GM12878 (cell line): ENCODE measurements around the gene LCLAT1. TPM values are rescaled to one million over a fixed set of nuclear protein-coding genes. Genes with fewer than 3 reads are reported as not detected.

Experiments
- ATAC-seq: fragments of 200-7000 bp; cut with Tn5 transposase; 3 replicates; pipeline ENCODE4 v1.9.1; 2020; ENCODE audit warnings: mild to moderate bottlenecking, moderate library complexity
- BruUV-seq: library from RNA; stranded (reverse); fragments of 400-500 nt; replicated peaks from 2 replicates; lab custom pipeline; 2021; lab: Mats Ljungman, UMichigan
- CTCF ChIA-PET: fragments of 300-600 bp; sonication (Branson Sonifier 250); formaldehyde crosslinking; extraction: SDS; loops from one replicate; lab custom pipeline; 2021; ENCODE audit warnings: inconsistent platforms; lab: Yijun Ruan, JAX
- POLR2A ChIA-PET: fragments of 350-600 bp; formaldehyde crosslinking; extraction: SDS; loops from one replicate; lab custom pipeline; 2021; ENCODE audit warnings: inconsistent platforms; lab: Charles Lee
- RAD21 ChIA-PET: fragments of 300-600 bp; sonication (Branson Sonifier 250); formaldehyde crosslinking; loops from one replicate; lab custom pipeline; 2023; ENCODE audit warnings: antibody characterized with exemption; ENCODE audit not compliant: unreplicated experiment; lab: Charles Lee
- SMC1A ChIA-PET: fragments of 300-600 bp; sonication (Branson Sonifier 250); formaldehyde crosslinking; loops from one replicate; lab custom pipeline; 2023; ENCODE audit not compliant: unreplicated experiment, uncharacterized antibody; lab: Charles Lee
- DNase-seq: peaks from one replicate; pipeline ENCODE4 v3.0.0-alpha.2; 2011; ENCODE audit warnings: low read depth, low spot score
- FAIRE-seq: peaks from 3 replicates; lab custom pipeline; 2011; peaks lifted over from hg19 to GRCh38; lab: Jason Lieb, UNC
- H2AFZ ChIP-seq: 2 replicates; pipeline ENCODE4 v1.6.0; 2011; ENCODE audit warnings: low read depth, low read length, control low read depth; ENCODE audit not compliant: control insufficient read depth
- H3K27ac ChIP-seq: 2 replicates; pipeline ENCODE4 v1.5.1; 2011; ENCODE audit warnings: control low read depth; ENCODE audit not compliant: control insufficient read depth, insufficient read depth
- H3K27me3 ChIP-seq, 2 experiments: replicated peaks in 1 of 2; 2 replicates each; pipeline versions ENCODE4 v1.6.0 to v1.6.1; 2011; ENCODE audit warnings: low read length in 1 of 2; ENCODE audit not compliant: control insufficient read depth in 2 of 2, insufficient read depth in 2 of 2
- H3K36me3 ChIP-seq, 2 experiments: 2 replicates each; pipeline ENCODE4 v1.5.1; 2011; ENCODE audit warnings: low read length in 1 of 2; ENCODE audit not compliant: control insufficient read depth in 2 of 2, insufficient read depth in 2 of 2
- H3K4me1 ChIP-seq: 2 replicates; pipeline ENCODE4 v1.6.1; 2011; ENCODE audit warnings: mild to moderate bottlenecking, low read length, moderate library complexity, mixed read lengths; ENCODE audit not compliant: control insufficient read depth, insufficient read depth
- H3K4me2 ChIP-seq: 2 replicates; pipeline ENCODE4 v1.6.0; 2011; ENCODE audit warnings: control low read depth; ENCODE audit not compliant: control insufficient read depth, insufficient read depth
- H3K4me3 ChIP-seq: fragments of 200-600 bp; sonication (generic); 2 replicates; pipeline ENCODE4 v1.5.1; 2016
- H3K79me2 ChIP-seq: 2 replicates; pipeline ENCODE4 v1.6.0; 2011; ENCODE audit warnings: low read length; ENCODE audit not compliant: control insufficient read depth, insufficient read depth
- H3K9ac ChIP-seq: 2 replicates; pipeline ENCODE4 v1.8.0; 2011; ENCODE audit warnings: low read length, control low read depth, mixed read lengths; ENCODE audit not compliant: control insufficient read depth, insufficient read depth
- H3K9me3 ChIP-seq: replicated peaks from 3 replicates; pipeline ENCODE4 v1.5.1; 2011; ENCODE audit warnings: mild to moderate bottlenecking, low read length; ENCODE audit not compliant: control insufficient read depth, insufficient read depth
- H4K20me1 ChIP-seq: 2 replicates; pipeline ENCODE4 v1.6.0; 2011; ENCODE audit not compliant: control insufficient read depth, insufficient read depth
- YBX1 ChIP-seq: fragments of 450-650 bp; IDR thresholded peaks from 2 replicates; pipeline ENCODE4 v1.6.1; 2016; ENCODE audit warnings: antibody characterized with exemption
- ZBED1 ChIP-seq: IDR thresholded peaks from 2 replicates; pipeline ENCODE4 v1.6.1; 2016; ENCODE audit warnings: borderline replicate concordance
- WGBS: methylation state at CpG from one replicate; pipeline ENCODE4 v1.1.6; 2016; ENCODE audit warnings: low lambda C conversion rate; ENCODE audit not compliant: insufficient replicate concordance, insufficient coverage; ENCODE audit errors: missing lambda C conversion rate; 5-methylcytosine and 5-hydroxymethylcytosine counted together
- in situ Hi-C: fragments of 300-500 bp; cut with MboI; formaldehyde crosslinking; loops from 9 replicates; pipeline ENCODE4 v1.14.3; 2018; ENCODE audit warnings: mixed read lengths
- intact Hi-C: fragments of 100-400 bp; cut with micrococcal nuclease; formaldehyde crosslinking; loops from one replicate; pipeline ENCODE4 v1.14.2; 2022; ENCODE audit not compliant: unreplicated experiment
- polyA plus RNA-seq, 11 experiments: library from polyadenylated mRNA; depleted of rRNA in 4 of 11; unstranded in 6 of 11; stranded (reverse) in 5 of 11; fragments of >200 nt; fragmentation: Nextera tagmentation in 4 of 11; fragmentation: Illumina TruSeq in 1 of 11; extraction: Ambion mirVana in 4 of 11; extraction: Trizol in 1 of 11; gene quantifications; 1 replicate in 1 of 11; 2 replicates in 10 of 11; pipeline versions ENCODE4 v1.2.1 to v1.2.3, GENCODE V29; 2011 to 2016; ENCODE audit warnings: inconsistent platforms in 2 of 11, missing spikeins in 2 of 11, low read depth in 1 of 11
- total RNA-seq, 4 experiments: library from RNA; depleted of rRNA in 3 of 4; stranded (reverse); fragments of >200 nt in 3 of 4; fragmentation: Illumina TruSeq in 1 of 4; extraction: Trizol in 1 of 4; gene quantifications; 2 replicates each; pipeline versions ENCODE4 v1.2.1 to v1.2.3, GENCODE V29; 2013 to 2021
- TF ChIP-seq, protein P1 (sequence below): fragments of 450-650 bp; IDR thresholded peaks from 2 replicates; pipeline ENCODE4 v1.6.1; 2017; ENCODE audit warnings: mild to moderate bottlenecking, moderate library complexity
- TF ChIP-seq, protein P2 (sequence below): fragments of 450-650 bp; IDR thresholded peaks from 2 replicates; pipeline ENCODE4 v1.6.1; 2016; ENCODE audit warnings: mild to moderate bottlenecking
- TF ChIP-seq, protein P3 (sequence below): fragments of 450-650 bp; IDR thresholded peaks from 2 replicates; pipeline ENCODE4 v1.6.1; 2016; ENCODE audit warnings: mild to moderate bottlenecking

Gene LCLAT1
- total and polyA plus RNA-seq, 10 of the 15 experiments (the other 5 are each of a cell fraction or from before 2014, with no cell fraction given): 8.1 to 33.0 (median 15.9) TPM

DNA sequence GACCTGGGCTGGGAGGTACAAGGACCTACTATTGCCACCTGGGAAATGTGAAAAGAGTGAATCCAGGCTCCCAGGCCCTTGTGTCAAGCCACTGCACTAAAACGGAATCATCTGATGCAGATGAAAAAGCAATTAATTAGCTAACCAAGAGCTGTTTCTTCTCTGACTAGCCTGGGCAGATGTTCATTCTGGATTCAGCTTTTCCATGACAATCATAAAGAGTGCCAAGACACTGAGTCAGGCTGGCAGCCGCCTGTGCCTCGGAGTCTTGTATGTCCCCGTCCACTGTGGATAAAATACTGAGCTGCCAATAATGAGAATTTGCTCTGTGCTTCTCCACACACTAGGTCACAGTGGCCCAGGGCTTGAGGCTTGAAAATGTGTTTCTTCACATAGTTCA lies 21.7 kb upstream of the LCLAT1 start (continued):
- TF ChIP-seq, protein P1, sequence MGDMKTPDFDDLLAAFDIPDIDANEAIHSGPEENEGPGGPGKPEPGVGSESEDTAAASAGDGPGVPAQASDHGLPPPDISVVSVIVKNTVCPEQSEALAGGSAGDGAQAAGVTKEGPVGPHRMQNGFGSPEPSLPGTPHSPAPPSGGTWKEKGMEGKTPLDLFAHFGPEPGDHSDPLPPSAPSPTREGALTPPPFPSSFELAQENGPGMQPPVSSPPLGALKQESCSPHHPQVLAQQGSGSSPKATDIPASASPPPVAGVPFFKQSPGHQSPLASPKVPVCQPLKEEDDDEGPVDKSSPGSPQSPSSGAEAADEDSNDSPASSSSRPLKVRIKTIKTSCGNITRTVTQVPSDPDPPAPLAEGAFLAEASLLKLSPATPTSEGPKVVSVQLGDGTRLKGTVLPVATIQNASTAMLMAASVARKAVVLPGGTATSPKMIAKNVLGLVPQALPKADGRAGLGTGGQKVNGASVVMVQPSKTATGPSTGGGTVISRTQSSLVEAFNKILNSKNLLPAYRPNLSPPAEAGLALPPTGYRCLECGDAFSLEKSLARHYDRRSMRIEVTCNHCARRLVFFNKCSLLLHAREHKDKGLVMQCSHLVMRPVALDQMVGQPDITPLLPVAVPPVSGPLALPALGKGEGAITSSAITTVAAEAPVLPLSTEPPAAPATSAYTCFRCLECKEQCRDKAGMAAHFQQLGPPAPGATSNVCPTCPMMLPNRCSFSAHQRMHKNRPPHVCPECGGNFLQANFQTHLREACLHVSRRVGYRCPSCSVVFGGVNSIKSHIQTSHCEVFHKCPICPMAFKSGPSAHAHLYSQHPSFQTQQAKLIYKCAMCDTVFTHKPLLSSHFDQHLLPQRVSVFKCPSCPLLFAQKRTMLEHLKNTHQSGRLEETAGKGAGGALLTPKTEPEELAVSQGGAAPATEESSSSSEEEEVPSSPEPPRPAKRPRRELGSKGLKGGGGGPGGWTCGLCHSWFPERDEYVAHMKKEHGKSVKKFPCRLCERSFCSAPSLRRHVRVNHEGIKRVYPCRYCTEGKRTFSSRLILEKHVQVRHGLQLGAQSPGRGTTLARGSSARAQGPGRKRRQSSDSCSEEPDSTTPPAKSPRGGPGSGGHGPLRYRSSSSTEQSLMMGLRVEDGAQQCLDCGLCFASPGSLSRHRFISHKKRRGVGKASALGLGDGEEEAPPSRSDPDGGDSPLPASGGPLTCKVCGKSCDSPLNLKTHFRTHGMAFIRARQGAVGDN: no peak
- no peak for TF ChIP-seq YBX1

DNA sequence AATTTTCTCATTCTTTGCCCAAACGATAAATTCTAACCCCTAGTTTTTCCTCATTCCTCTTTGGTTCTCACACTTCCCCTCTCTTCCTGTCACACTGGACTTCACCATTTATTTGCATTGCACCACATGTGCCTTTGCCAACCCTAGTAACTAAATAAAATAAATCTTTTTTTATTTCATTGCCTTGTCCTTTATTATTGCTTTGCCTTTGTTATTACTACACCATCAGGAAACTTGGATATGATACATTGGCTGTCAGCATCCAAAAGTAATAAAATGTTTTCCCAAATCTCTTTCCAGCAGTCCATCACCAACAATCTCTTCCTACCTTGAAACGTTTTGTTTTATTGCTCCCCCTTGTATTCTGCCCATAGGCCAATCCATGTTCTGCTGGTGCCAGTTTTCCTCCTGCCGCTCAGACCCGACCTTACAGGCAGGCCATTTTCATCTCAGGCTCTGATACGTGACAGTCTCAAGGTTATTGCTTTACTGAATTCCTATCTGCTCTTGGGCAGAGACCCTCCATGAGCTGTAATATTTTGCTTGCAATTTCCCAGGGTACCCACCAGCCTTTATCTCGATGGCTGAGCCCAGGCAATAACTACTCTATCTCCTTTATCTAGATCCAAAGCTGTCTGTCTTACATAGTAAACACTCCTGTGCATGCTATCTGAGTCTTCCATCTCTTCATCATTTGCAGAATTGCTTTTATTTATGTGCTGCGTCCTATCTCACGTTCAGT lies 19.3 kb upstream of the LCLAT1 start:
- H3K4me3 ChIP-seq: no peak overlapping the region
- SMC1A ChIA-PET: interaction anchor here (11.3 kb wide), 1 partner anchor 7 kb away, joined by 96 read pairs; no protein-coding TSS in a partner anchor
- H2AFZ ChIP-seq: no peak overlapping the region
- RAD21 ChIA-PET: interaction anchor here (1.6 kb wide), 1 partner anchor 22 kb away, joined by 4 read pairs; no protein-coding TSS in a partner anchor
- H3K79me2 ChIP-seq: no peaks in the 10 kb centered on the region
- BruUV-seq: no TSS peak
- no peaks in the 10 kb centered on the region for H4K20me1 ChIP-seq
- no peak overlapping the region for H3K9ac ChIP-seq
- TF ChIP-seq ZBED1: no peak
- TF ChIP-seq, protein P2, sequence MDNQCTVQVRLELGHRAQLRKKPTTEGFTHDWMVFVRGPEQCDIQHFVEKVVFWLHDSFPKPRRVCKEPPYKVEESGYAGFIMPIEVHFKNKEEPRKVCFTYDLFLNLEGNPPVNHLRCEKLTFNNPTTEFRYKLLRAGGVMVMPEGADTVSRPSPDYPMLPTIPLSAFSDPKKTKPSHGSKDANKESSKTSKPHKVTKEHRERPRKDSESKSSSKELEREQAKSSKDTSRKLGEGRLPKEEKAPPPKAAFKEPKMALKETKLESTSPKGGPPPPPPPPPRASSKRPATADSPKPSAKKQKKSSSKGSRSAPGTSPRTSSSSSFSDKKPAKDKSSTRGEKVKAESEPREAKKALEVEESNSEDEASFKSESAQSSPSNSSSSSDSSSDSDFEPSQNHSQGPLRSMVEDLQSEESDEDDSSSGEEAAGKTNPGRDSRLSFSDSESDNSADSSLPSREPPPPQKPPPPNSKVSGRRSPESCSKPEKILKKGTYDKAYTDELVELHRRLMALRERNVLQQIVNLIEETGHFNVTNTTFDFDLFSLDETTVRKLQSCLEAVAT: no peak
- TF ChIP-seq, protein P3, sequence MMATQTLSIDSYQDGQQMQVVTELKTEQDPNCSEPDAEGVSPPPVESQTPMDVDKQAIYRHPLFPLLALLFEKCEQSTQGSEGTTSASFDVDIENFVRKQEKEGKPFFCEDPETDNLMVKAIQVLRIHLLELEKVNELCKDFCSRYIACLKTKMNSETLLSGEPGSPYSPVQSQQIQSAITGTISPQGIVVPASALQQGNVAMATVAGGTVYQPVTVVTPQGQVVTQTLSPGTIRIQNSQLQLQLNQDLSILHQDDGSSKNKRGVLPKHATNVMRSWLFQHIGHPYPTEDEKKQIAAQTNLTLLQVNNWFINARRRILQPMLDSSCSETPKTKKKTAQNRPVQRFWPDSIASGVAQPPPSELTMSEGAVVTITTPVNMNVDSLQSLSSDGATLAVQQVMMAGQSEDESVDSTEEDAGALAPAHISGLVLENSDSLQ: no peak
- H3K36me3 ChIP-seq: no peaks in the 10 kb centered on the region
- FAIRE-seq: no peak
- ATAC-seq: no peak
- peaks cover 1% of the 10 kb centered on the region; the same call in 1 of the 2 replicates for H3K4me1 ChIP-seq
- no peaks in the 10 kb centered on the region for H3K27me3 ChIP-seq
- WGBS: 57% methylated on average over 8 of the region's 8 CpGs
- H3K27ac ChIP-seq: no peak overlapping the region
- DNase-seq: no peak
- intact Hi-C loops (loop anchor here (10.0 kb wide), 1 partner anchor 277 kb away; no protein-coding TSS in a partner anchor), in situ Hi-C loops (no loop called here)
- no peak overlapping the region for H3K4me2 ChIP-seq
- H3K9me3 ChIP-seq: no peaks in the 10 kb centered on the region
- POLR2A ChIA-PET: interaction anchor here (2.0 kb wide), 1 partner anchor 10 kb away, joined by 6 read pairs; no protein-coding TSS in a partner anchor
- CTCF ChIA-PET: interaction anchor here (0.7 to 1.7 kb wide), 2 partner anchors 160 to 219 kb away, joined by 3 to 5 read pairs; no protein-coding TSS in a partner anchor
